T1000 (cell line): ENCODE results near the gene RSRC2.
A peak's percentile ranks its signal among the peaks of the same experiment; 100 is the strongest.
"Not testable (repeated sequence)": the region's sequence is repeated elsewhere in the genome, so short reads cannot be mapped to it uniquely, and the experiment has no call there.

ENCODE experiments used
- DNase-seq: peaks from one replicate; lab custom pipeline; 2025; ENCODE audit warnings: mixed read lengths; lab: John Stamatoyannopoulos, UW

Gene RSRC2

GRCh38 chr12:122526683-122527477 lies at the start of gene RSRC2, which contains the start of gene KNTC1:
Gene RSRC2, minus strand, starts transcription at chr12:122526936. Its CDS starts 83 bp downstream, at chr12:122526853.
Gene KNTC1, plus strand, starts transcription at chr12:122527249. Its CDS starts 2,815 bp downstream, at chr12:122530064.
- peak; percentile 100 for DNase-seq

- DNase-seq, result no peak
Measured at GRCh38 chr12:122571821-122572220, 45.1 kb upstream of the RSRC2 start.

- not testable (repeated sequence) for DNase-seq
Measured at GRCh38 chr12:122570006-122570405, 43.3 kb upstream of the RSRC2 start.

GRCh38 chr12:122569288-122569687 lies 42.6 kb upstream of the RSRC2 start:
- DNase-seq, result no peak

GRCh38 chr12:122566816-122567215 lies 40.1 kb upstream of the RSRC2 start:
- not testable (repeated sequence) for DNase-seq

- no peak for DNase-seq
Measured at GRCh38 chr12:122563361-122563760, 36.6 kb upstream of the RSRC2 start.

- DNase-seq, result no peak
Measured at GRCh38 chr12:122560138-122560537, 33.4 kb upstream of the RSRC2 start.

GRCh38 chr12:122558745-122559641 lies 32.3 kb upstream of the RSRC2 start:
- no peak for DNase-seq

- no peak for DNase-seq
Measured at GRCh38 chr12:122547330-122547729, 20.6 kb upstream of the RSRC2 start.

GRCh38 chr12:122545855-122546254 lies 19.1 kb upstream of the RSRC2 start:
- no peak for DNase-seq

GRCh38 chr12:122544537-122544936 lies 17.8 kb upstream of the RSRC2 start:
- DNase-seq, result no peak

- DNase-seq, result no peak
Measured at GRCh38 chr12:122538496-122538895, 11.8 kb upstream of the RSRC2 start.

GRCh38 chr12:122537021-122537420 lies 10.3 kb upstream of the RSRC2 start:
- DNase-seq, result no peak

GRCh38 chr12:122533856-122534255 lies 7.1 kb upstream of the RSRC2 start:
- no peak for DNase-seq

- no peak for DNase-seq
Measured at GRCh38 chr12:122528992-122529391, 2.3 kb upstream of the RSRC2 start.

- DNase-seq, result no peak
Measured at GRCh38 chr12:122528582-122528981, 1.8 kb upstream of the RSRC2 start.

- no peak for DNase-seq
Measured at GRCh38 chr12:122527478-122527944, 775 bp upstream of the RSRC2 start.

GRCh38 chr12:122523846-122524718 lies 2.7 kb downstream of the RSRC2 start:
- DNase-seq, result no peak

GRCh38 chr12:122523280-122523679 lies 3.5 kb downstream of the RSRC2 start:
- DNase-seq, result no peak

- no peak for DNase-seq
Measured at GRCh38 chr12:122520676-122521075, 6.1 kb downstream of the RSRC2 start.

- DNase-seq, result no peak
Measured at GRCh38 chr12:122519418-122519817, 7.3 kb downstream of the RSRC2 start.

- no peak for DNase-seq
Measured at GRCh38 chr12:122518908-122519307, 7.8 kb downstream of the RSRC2 start.
